SU-DHL-6 (cell line): ENCODE measurements around the gene TSPAN18.

Experiments used
- CTCF ChIP-seq: fragments of 200-600 bp; sonication (generic); IDR thresholded peaks from one replicate; pipeline ENCODE4 v1.5.1; 2017; ENCODE audit warnings: antibody characterized with exemption, mild to moderate bottlenecking, low read length, moderate library complexity; ENCODE audit not compliant: insufficient read depth, poor library complexity, severe bottlenecking
- EZH2phosphoT487 ChIP-seq: fragments of 200-600 bp; sonication (generic), shearing (Covaris generic); conservative IDR thresholded peaks from 2 replicates; pipeline ENCODE4 v1.6.1; 2018; ENCODE audit warnings: mild to moderate bottlenecking, antibody characterized with exemption, low read length, moderate library complexity, mixed read lengths

- TF ChIP-seq CTCF (no peak), EZH2phosphoT487 (no peak)
These were observed 50.7 kb downstream of the TSPAN18 start for GRCh38 chr11:44777209-44778194.
